ENCODE results near the gene ALDH3B2. TPM values are rescaled to one million over a fixed set of nuclear protein-coding genes. Genes with fewer than 3 reads are reported as not detected.
A peak's percentile ranks its signal among the peaks of the same experiment; 100 is the strongest.
"Not testable (repeated sequence)": the region's sequence is repeated elsewhere in the genome, so short reads cannot be mapped to it uniquely, and the experiment has no call there.

ALDH3B2 gene
- total RNA-seq, 1 donor from 2014 or later: 4.8 TPM

- Mint-ChIP-seq H3K27ac (no peak overlapping the region), H3K36me3 (no peaks in the 10 kb centered on the region), H3K4me1 (ENCODE audit: unreplicated experiment) (no peaks in the 10 kb centered on the region), H3K9me3 (no peaks in the 10 kb centered on the region), H3K27me3 (no peaks in the 10 kb centered on the region), H3K4me3 (no peak overlapping the region)
- TF ChIP-seq CTCF (conservative IDR thresholded peaks at IDR 0.05): peak; percentile 26
- DNase-seq (ENCODE audit: extremely low spot score, unreplicated experiment): no peak
Observed at GRCh38 chr11:67691149-67691548, 16.7 kb upstream of the ALDH3B2 start.

GRCh38 chr11:67689178-67689577 is 14.8 kb upstream of the ALDH3B2 start:
- no peak for TF ChIP-seq CTCF (conservative IDR thresholded peaks at IDR 0.05)
- DNase-seq (ENCODE audit: extremely low spot score, unreplicated experiment): no peak
- Mint-ChIP-seq H3K36me3 (no peaks in the 10 kb centered on the region), H3K4me1 (ENCODE audit: unreplicated experiment) (peaks cover 10% of the 10 kb centered on the region), H3K9me3 (no peaks in the 10 kb centered on the region), H3K27ac (no peak overlapping the region), H3K4me3 (no peak overlapping the region), H3K27me3 (no peaks in the 10 kb centered on the region)

- H3K36me3 Mint-ChIP-seq: no peaks in the 10 kb centered on the region
- H3K4me3 Mint-ChIP-seq: no peak overlapping the region
- H3K27ac Mint-ChIP-seq: no peak overlapping the region
- H3K27me3 Mint-ChIP-seq: no peaks in the 10 kb centered on the region
- no peaks in the 10 kb centered on the region for H3K9me3 Mint-ChIP-seq
- peaks cover 10% of the 10 kb centered on the region for H3K4me1 Mint-ChIP-seq (ENCODE audit: unreplicated experiment)
- DNase-seq (ENCODE audit: extremely low spot score, unreplicated experiment): no peak
- TF ChIP-seq CTCF (conservative IDR thresholded peaks at IDR 0.05): no peak
Observed at GRCh38 chr11:67687986-67688385, 13.6 kb upstream of the ALDH3B2 start.

GRCh38 chr11:67685641-67686332 is 11.4 kb upstream of the ALDH3B2 start:
- H3K36me3 Mint-ChIP-seq; H3K4me3 Mint-ChIP-seq; H3K9me3 Mint-ChIP-seq; H3K27me3 Mint-ChIP-seq; DNase-seq (ENCODE audit: extremely low spot score, unreplicated experiment): not testable (repeated sequence)
- Mint-ChIP-seq H3K27ac (peak overlapping the region; percentile 36), H3K4me1 (ENCODE audit: unreplicated experiment) (peaks cover 13% of the 10 kb centered on the region)

GRCh38 chr11:67682126-67683034 is 8.0 kb upstream of the ALDH3B2 start:
- H3K9me3 Mint-ChIP-seq; H3K36me3 Mint-ChIP-seq; DNase-seq (ENCODE audit: extremely low spot score, unreplicated experiment); H3K27me3 Mint-ChIP-seq: not testable (repeated sequence)
- Mint-ChIP-seq H3K4me1 (ENCODE audit: unreplicated experiment) (peaks cover 13% of the 10 kb centered on the region), H3K4me3 (peak overlapping the region; percentile 37), H3K27ac (peak overlapping the region; percentile 93)

- H3K27me3 Mint-ChIP-seq: no peaks in the 10 kb centered on the region
Observed at GRCh38 chr11:67680696-67681470, 6.5 kb upstream of the ALDH3B2 start.

More at GRCh38 chr11:67680696-67681470, 6.5 kb upstream of the ALDH3B2 start:
- Mint-ChIP-seq H3K27ac (peak overlapping the region; percentile 93), H3K9me3 (no peaks in the 10 kb centered on the region), H3K36me3 (no peaks in the 10 kb centered on the region), H3K4me3 (peak overlapping the region; percentile 53), H3K4me1 (ENCODE audit: unreplicated experiment) (peaks cover 11% of the 10 kb centered on the region)
- no peak for TF ChIP-seq CTCF (conservative IDR thresholded peaks at IDR 0.05)
- DNase-seq (ENCODE audit: extremely low spot score, unreplicated experiment): no peak
